Mesendoderm (in vitro differentiated cells): ENCODE measurements around the gene SETD3.

Experiments used
- DNase-seq: peaks from one replicate; pipeline ENCODE4 v3.0.0; 2013
- H2AK5ac ChIP-seq: 2 replicates; pipeline ENCODE4 v1.6.1; 2013; ENCODE audit warnings: low read length, inconsistent platforms
- H2BK120ac ChIP-seq: 2 replicates; pipeline ENCODE4 v1.6.1; 2013; ENCODE audit warnings: low read depth, mild to moderate bottlenecking, low read length, moderate library complexity, mixed read lengths
- H2BK15ac ChIP-seq: replicated peaks from 2 replicates; pipeline ENCODE4 v1.6.1; 2013; ENCODE audit warnings: low read depth, mild to moderate bottlenecking, moderate library complexity
- H2BK5ac ChIP-seq: 2 replicates; pipeline ENCODE4 v1.6.1; 2013; ENCODE audit warnings: low read length, inconsistent platforms
- H3K18ac ChIP-seq: 2 replicates; pipeline ENCODE4 v1.6.1; 2013; ENCODE audit warnings: mild to moderate bottlenecking, low read length, mixed read lengths
- H3K23ac ChIP-seq: one replicate; pipeline ENCODE4 v1.6.1; 2013; ENCODE audit warnings: low read length
- H3K27ac ChIP-seq: 2 replicates; pipeline ENCODE4 v1.5.1; 2013; ENCODE audit warnings: low read depth, mild to moderate bottlenecking, inconsistent platforms, low read length, moderate library complexity
- H3K27me3 ChIP-seq: 2 replicates; pipeline ENCODE4 v1.6.1; 2013; ENCODE audit warnings: low read length, control low read depth, mild to moderate bottlenecking, inconsistent platforms; ENCODE audit not compliant: insufficient read depth, poor library complexity
- H3K36me3 ChIP-seq: 2 replicates; pipeline ENCODE4 v1.6.1; 2013; ENCODE audit warnings: low read length, inconsistent platforms; ENCODE audit not compliant: control insufficient read depth, insufficient read depth
- H3K4ac ChIP-seq: one replicate; pipeline ENCODE4 v1.6.1; 2013; ENCODE audit warnings: low read depth, mild to moderate bottlenecking, low read length, moderate library complexity
- H3K4me1 ChIP-seq: 2 replicates; pipeline ENCODE4 v1.6.1; 2013; ENCODE audit warnings: low read depth, low read length, inconsistent platforms; ENCODE audit not compliant: control insufficient read depth
- H3K4me2 ChIP-seq: 2 replicates; pipeline ENCODE4 v1.6.1; 2013; ENCODE audit warnings: low read length
- H3K4me3 ChIP-seq: 2 replicates; pipeline ENCODE4 v1.5.1; 2013; ENCODE audit warnings: mild to moderate bottlenecking, low read length
- H3K56ac ChIP-seq: one replicate; pipeline ENCODE4 v1.6.1; 2013; ENCODE audit warnings: low read length
- H3K79me1 ChIP-seq: 2 replicates; pipeline ENCODE4 v1.6.1; 2013; ENCODE audit warnings: low read length, inconsistent platforms
- H3K79me2 ChIP-seq: 2 replicates; pipeline ENCODE4 v1.6.1; 2013; ENCODE audit warnings: mild to moderate bottlenecking, low read length; ENCODE audit not compliant: control insufficient read depth, insufficient read depth
- H3K9ac ChIP-seq: 2 replicates; pipeline ENCODE4 v1.6.1; 2013; ENCODE audit warnings: low read length, inconsistent platforms
- H4K5ac ChIP-seq: one replicate; pipeline ENCODE4 v1.6.1; 2013; ENCODE audit warnings: low read length
- H4K8ac ChIP-seq: one replicate; pipeline ENCODE4 v1.6.1; 2013; ENCODE audit warnings: low read depth, mild to moderate bottlenecking, control low read depth, low read length, moderate library complexity
- WGBS: extraction: QIAGEN DNeasy Blood & Tissue Kit; methylation state at CpG from one replicate; pipeline ENCODE4 v1.1.7; 2013; ENCODE audit warnings: low lambda C conversion rate, missing lambda C conversion rate; ENCODE audit not compliant: insufficient coverage; ENCODE audit errors: extremely low coverage; 5-methylcytosine and 5-hydroxymethylcytosine counted together

Gene SETD3

DNA sequence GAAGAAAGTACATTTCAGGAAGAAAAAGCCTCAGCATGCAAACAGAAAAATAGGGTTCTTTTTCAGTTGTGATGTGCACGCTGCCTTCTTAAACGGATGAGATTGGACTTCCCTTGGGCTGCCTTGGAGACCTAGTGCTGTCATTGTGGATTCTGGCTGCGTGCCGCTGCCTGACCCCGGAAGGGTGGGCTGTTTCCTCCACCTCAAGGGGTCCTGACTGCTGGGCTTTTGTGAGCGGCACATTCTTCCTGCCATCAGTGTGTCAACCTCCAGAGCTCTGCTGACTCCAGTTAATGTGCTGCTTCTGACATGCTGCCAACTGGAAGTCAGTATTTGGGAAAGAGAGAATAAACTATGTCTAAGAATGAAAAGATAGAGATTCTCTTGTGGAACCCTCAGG is 25.6 kb upstream of the SETD3 start:
- DNase-seq = no peak
- H2BK15ac ChIP-seq = no peak overlapping the region
- H3K4me3 ChIP-seq = no peak overlapping the region
- H4K5ac ChIP-seq = no peak overlapping the region
- H3K9ac ChIP-seq = no peak overlapping the region
- no peak overlapping the region for H3K4me2 ChIP-seq
- H2BK120ac ChIP-seq = no peak overlapping the region
- no CpG with 5 or more reads among the region's 6 CpGs for WGBS
- no peak overlapping the region for H3K27ac ChIP-seq
- H3K79me1 ChIP-seq = no peaks in the 10 kb centered on the region
- H3K79me2 ChIP-seq = no peaks in the 10 kb centered on the region
- no peak overlapping the region for H3K56ac ChIP-seq
- H2AK5ac ChIP-seq = no peak overlapping the region
- H3K18ac ChIP-seq = no peak overlapping the region
- H3K27me3 ChIP-seq = no peaks in the 10 kb centered on the region
- no peak overlapping the region for H4K8ac ChIP-seq
- H3K36me3 ChIP-seq = peaks cover 21% of the 10 kb centered on the region
- no peaks in the 10 kb centered on the region for H3K4me1 ChIP-seq
- H3K23ac ChIP-seq = no peak overlapping the region
- no peak overlapping the region for H2BK5ac ChIP-seq
- H3K4ac ChIP-seq = no peak overlapping the region

DNA sequence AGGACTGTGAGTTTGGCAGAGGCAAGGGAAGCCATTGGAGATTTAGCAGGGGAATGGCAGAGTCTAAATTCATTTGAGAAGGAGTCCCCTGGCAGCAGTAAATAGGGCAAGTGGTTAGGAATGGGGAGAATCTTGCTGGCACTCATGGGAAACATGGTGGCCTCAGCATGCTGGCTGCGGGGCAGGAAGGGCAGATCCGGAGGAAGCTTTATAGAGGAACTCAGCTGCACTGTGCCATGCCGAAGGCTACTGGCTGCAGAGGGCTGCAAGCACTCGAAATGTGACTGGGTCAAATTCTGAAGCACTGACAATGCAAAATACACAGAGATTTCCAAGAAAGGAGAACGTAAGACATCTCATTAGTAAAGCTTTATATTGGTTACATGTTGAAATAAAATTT is 24.4 kb upstream of the SETD3 start:
- Histone ChIP-seq H3K9ac (no peak overlapping the region), H3K18ac (no peak overlapping the region), H3K79me1 (no peaks in the 10 kb centered on the region), H2BK15ac (no peak overlapping the region), H2AK5ac (no peak overlapping the region), H3K4ac (no peak overlapping the region), H3K23ac (no peak overlapping the region), H2BK5ac (no peak overlapping the region), H3K4me1 (no peaks in the 10 kb centered on the region), H3K56ac (no peak overlapping the region), H3K36me3 (peaks cover 24% of the 10 kb centered on the region), H3K27me3 (no peaks in the 10 kb centered on the region), H3K27ac (no peak overlapping the region), H3K4me3 (no peak overlapping the region), H4K8ac (no peak overlapping the region), H4K5ac (no peak overlapping the region), H2BK120ac (no peak overlapping the region), H3K79me2 (no peaks in the 10 kb centered on the region), H3K4me2 (no peak overlapping the region)
- no peak for DNase-seq
- no CpG with 5 or more reads among the region's 5 CpGs for WGBS

DNA sequence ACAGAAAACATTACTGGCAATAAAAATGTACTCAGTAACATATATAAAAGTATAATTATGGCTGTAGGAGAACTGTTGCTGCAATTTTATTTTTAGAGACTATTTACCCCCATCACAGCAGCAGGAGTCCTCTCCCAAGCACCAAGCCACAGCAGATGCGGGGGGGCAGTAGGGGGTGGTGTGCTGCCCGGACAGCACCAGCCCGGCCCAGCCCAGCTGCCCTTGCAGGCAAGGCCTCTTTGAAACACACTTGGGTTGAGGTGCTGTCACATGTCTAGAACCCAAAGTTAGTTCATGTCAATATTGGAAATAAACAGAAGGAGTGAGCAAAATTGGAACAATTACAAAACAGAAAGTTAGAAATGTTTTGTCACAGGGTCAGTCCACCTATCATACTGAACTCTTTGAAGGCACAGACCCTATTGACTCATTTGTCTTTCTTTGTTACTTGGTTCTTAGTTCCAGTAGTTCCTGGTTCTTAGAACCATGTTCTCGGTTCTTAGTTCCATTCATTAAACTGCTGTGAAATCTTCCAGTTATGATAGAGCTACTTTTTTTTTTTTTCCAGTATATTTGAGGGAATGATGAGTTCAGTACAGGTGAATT is 23.3 kb upstream of the SETD3 start:
- Histone ChIP-seq H3K4me1 (no peaks in the 10 kb centered on the region), H3K27me3 (no peaks in the 10 kb centered on the region), H3K18ac (no peak overlapping the region), H3K9ac (no peak overlapping the region), H2BK120ac (no peak overlapping the region), H3K4me2 (no peak overlapping the region), H3K23ac (no peak overlapping the region), H2BK5ac (no peak overlapping the region), H3K27ac (no peak overlapping the region), H4K5ac (no peak overlapping the region), H2BK15ac (no peak overlapping the region), H3K4me3 (no peak overlapping the region), H3K36me3 (peaks cover 24% of the 10 kb centered on the region), H4K8ac (no peak overlapping the region), H2AK5ac (no peak overlapping the region), H3K56ac (no peak overlapping the region), H3K79me1 (no peaks in the 10 kb centered on the region), H3K79me2 (no peaks in the 10 kb centered on the region), H3K4ac (no peak overlapping the region)
- no peak for DNase-seq
- no CpG with 5 or more reads among the region's 4 CpGs for WGBS

DNA sequence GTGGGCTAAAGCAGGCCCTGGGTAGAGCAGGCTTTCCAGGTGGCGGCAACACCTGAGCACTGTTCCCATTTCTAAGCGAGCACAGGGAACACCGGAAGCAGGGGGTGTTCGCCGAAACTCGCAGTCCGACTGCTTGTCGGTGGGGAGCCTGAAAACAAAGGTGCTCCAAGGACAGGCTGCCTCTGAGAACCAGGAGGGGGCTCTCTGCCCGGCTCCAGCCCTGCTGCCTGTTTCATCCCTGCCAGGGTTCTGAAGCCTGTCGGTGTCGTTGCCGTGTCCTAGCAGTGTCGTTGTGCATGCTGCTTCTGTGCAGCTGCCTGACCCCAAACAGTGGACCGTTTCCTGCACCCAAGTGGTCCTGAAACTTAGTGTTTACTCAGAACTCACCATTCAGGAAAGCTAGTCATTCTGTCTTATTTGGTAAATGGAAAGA is 22.3 kb upstream of the SETD3 start:
- Histone ChIP-seq H3K4me1 (no peaks in the 10 kb centered on the region), H3K4me3 (no peak overlapping the region), H3K27me3 (no peaks in the 10 kb centered on the region), H3K4ac (no peak overlapping the region), H3K56ac (no peak overlapping the region), H2BK5ac (no peak overlapping the region), H2AK5ac (no peak overlapping the region), H4K5ac (no peak overlapping the region), H3K23ac (no peak overlapping the region), H2BK120ac (no peak overlapping the region), H3K9ac (no peak overlapping the region), H3K18ac (no peak overlapping the region), H3K36me3 (peaks cover 24% of the 10 kb centered on the region), H3K79me2 (no peaks in the 10 kb centered on the region), H2BK15ac (no peak overlapping the region), H4K8ac (no peak overlapping the region), H3K4me2 (no peak overlapping the region), H3K79me1 (no peaks in the 10 kb centered on the region), H3K27ac (no peak overlapping the region)
- peak; percentile 30 for DNase-seq
- WGBS = no CpG with 5 or more reads among the region's 14 CpGs

- no peak overlapping the region for H3K18ac ChIP-seq
- no peak overlapping the region for H3K9ac ChIP-seq
- H3K4me1 ChIP-seq = no peaks in the 10 kb centered on the region
- H3K79me1 ChIP-seq = peaks cover 7% of the 10 kb centered on the region
- no peak overlapping the region for H3K27ac ChIP-seq
- H3K23ac ChIP-seq = no peak overlapping the region
- H4K8ac ChIP-seq = no peak overlapping the region
- H3K4ac ChIP-seq = no peak overlapping the region
- no peak overlapping the region for H3K56ac ChIP-seq
- H3K79me2 ChIP-seq = peaks cover 4% of the 10 kb centered on the region
- no peak overlapping the region for H2BK120ac ChIP-seq
- no peaks in the 10 kb centered on the region for H3K27me3 ChIP-seq
- H3K4me3 ChIP-seq = no peak overlapping the region
- no peak overlapping the region for H2BK15ac ChIP-seq
- DNase-seq = no peak
- H3K4me2 ChIP-seq = no peak overlapping the region
- WGBS = no CpG with 5 or more reads among the region's 3 CpGs
- H2AK5ac ChIP-seq = no peak overlapping the region
- peaks cover 23% of the 10 kb centered on the region for H3K36me3 ChIP-seq
- H4K5ac ChIP-seq = no peak overlapping the region
- no peak overlapping the region for H2BK5ac ChIP-seq
Observed at GRCh38 chr14:99497894-99498293, 17.2 kb upstream of the SETD3 start.

DNA sequence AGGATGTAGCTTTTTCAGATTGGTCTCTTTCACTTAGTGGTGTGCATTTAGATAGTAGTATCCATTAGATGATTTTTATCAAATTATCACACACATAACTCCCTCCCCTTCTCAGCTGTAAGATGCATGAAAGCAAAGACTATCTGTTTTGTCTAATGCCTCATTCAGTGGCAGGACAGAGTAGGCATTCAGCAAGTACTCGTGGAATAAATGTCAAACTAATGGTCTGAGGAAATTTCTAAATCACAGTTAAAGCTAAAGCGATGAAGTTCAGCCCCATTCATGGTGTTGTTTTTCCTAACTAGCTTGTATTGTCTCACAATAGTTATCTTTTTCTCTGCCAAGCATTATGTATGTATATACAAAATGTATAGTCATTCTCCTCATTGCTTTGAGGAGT is 16.7 kb upstream of the SETD3 start:
- H3K4me2 ChIP-seq = no peak overlapping the region
- no peak overlapping the region for H3K27ac ChIP-seq
- no peak overlapping the region for H2BK15ac ChIP-seq
- no peak overlapping the region for H3K23ac ChIP-seq
- no peak overlapping the region for H4K5ac ChIP-seq
- peaks cover 4% of the 10 kb centered on the region for H3K79me2 ChIP-seq
- no CpG with 5 or more reads among the region's 2 CpGs for WGBS
- DNase-seq = no peak
- no peak overlapping the region for H3K4me3 ChIP-seq
- H2BK120ac ChIP-seq = no peak overlapping the region
- H3K4me1 ChIP-seq = no peaks in the 10 kb centered on the region
- H3K79me1 ChIP-seq = peaks cover 7% of the 10 kb centered on the region
- no peaks in the 10 kb centered on the region for H3K27me3 ChIP-seq
- H3K56ac ChIP-seq = no peak overlapping the region
- peaks cover 21% of the 10 kb centered on the region for H3K36me3 ChIP-seq
- H3K9ac ChIP-seq = no peak overlapping the region
- H2AK5ac ChIP-seq = no peak overlapping the region
- no peak overlapping the region for H2BK5ac ChIP-seq
- H3K4ac ChIP-seq = no peak overlapping the region
- no peak overlapping the region for H3K18ac ChIP-seq
- H4K8ac ChIP-seq = no peak overlapping the region
